ENCODE measurements around the gene HAPLN1.

- no peak for TF ChIP-seq EZH2 (IDR thresholded peaks at IDR 0.05; ENCODE audit: low read length, unreplicated experiment)
- TF ChIP-seq, protein P1, sequence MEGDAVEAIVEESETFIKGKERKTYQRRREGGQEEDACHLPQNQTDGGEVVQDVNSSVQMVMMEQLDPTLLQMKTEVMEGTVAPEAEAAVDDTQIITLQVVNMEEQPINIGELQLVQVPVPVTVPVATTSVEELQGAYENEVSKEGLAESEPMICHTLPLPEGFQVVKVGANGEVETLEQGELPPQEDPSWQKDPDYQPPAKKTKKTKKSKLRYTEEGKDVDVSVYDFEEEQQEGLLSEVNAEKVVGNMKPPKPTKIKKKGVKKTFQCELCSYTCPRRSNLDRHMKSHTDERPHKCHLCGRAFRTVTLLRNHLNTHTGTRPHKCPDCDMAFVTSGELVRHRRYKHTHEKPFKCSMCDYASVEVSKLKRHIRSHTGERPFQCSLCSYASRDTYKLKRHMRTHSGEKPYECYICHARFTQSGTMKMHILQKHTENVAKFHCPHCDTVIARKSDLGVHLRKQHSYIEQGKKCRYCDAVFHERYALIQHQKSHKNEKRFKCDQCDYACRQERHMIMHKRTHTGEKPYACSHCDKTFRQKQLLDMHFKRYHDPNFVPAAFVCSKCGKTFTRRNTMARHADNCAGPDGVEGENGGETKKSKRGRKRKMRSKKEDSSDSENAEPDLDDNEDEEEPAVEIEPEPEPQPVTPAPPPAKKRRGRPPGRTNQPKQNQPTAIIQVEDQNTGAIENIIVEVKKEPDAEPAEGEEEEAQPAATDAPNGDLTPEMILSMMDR (conservative IDR thresholded peaks at IDR 0.05; ENCODE audit: low read depth, low read length) = no peak
These were observed 20.1 kb upstream of the HAPLN1 start for GRCh38 chr5:83740741-83741140.

Data from PC-3 (cell line).